Activated CD8-positive, alpha-beta memory T cell treated with anti-CD3 and anti-CD28 coated beads for 1 hour (primary cell): ENCODE results near the gene LAMA3.

ENCODE experiments used
- DNase-seq, 2 donors: peaks; one replicate each; pipeline ENCODE4 v3.0.0-alpha.2; 2020; ENCODE audit warnings: low read depth in 1 of 2; ENCODE audit errors: extremely low read depth in 1 of 2

The LAMA3 gene

GRCh38 chr18:23929362-23929930 is 240.2 kb downstream of the LAMA3 start:
- no peak for DNase-seq

GRCh38 chr18:23930002-23930401 is 240.7 kb downstream of the LAMA3 start:
- DNase-seq, result no peak

GRCh38 chr18:23932385-23933067 is 243.3 kb downstream of the LAMA3 start:
- no peak for DNase-seq

- no peak for DNase-seq
These were observed 244.2 kb downstream of the LAMA3 start for GRCh38 chr18:23933407-23933806.

GRCh38 chr18:23934252-23934651 is 245.0 kb downstream of the LAMA3 start:
- no peak for DNase-seq

GRCh38 chr18:23934863-23935262 is 245.6 kb downstream of the LAMA3 start:
- DNase-seq, result no peak

- DNase-seq, result no peak
These were observed 246.6 kb downstream of the LAMA3 start for GRCh38 chr18:23935804-23936203.

- no peak for DNase-seq
These were observed 247.2 kb downstream of the LAMA3 start for GRCh38 chr18:23936381-23936958.

- no peak for DNase-seq
These were observed 248.9 kb downstream of the LAMA3 start for GRCh38 chr18:23938043-23938756.

- DNase-seq, result no peak
These were observed 249.7 kb downstream of the LAMA3 start for GRCh38 chr18:23938901-23939341.

GRCh38 chr18:23939366-23939765 is 250.1 kb downstream of the LAMA3 start:
- DNase-seq, result no peak

GRCh38 chr18:23939896-23940295 is 250.6 kb downstream of the LAMA3 start:
- DNase-seq, result no peak

- no peak for DNase-seq
These were observed 252.5 kb downstream of the LAMA3 start for GRCh38 chr18:23941791-23942190.

- no peak for DNase-seq
These were observed 253.9 kb downstream of the LAMA3 start for GRCh38 chr18:23943104-23943503.

GRCh38 chr18:23943903-23944624 is 254.8 kb downstream of the LAMA3 start:
- no peak for DNase-seq

- no peak for DNase-seq
These were observed 256.3 kb downstream of the LAMA3 start for GRCh38 chr18:23945416-23946079.

- no peak for DNase-seq
These were observed 260.6 kb downstream of the LAMA3 start for GRCh38 chr18:23949863-23950262.

GRCh38 chr18:23950644-23951043 is 261.4 kb downstream of the LAMA3 start:
- DNase-seq, result no peak

GRCh38 chr18:23951206-23951605 is 262.0 kb downstream of the LAMA3 start:
- no peak for DNase-seq

GRCh38 chr18:23953984-23954383 is 264.7 kb downstream of the LAMA3 start:
- DNase-seq, result no peak

- DNase-seq, result no peak
These were observed 267.2 kb downstream of the LAMA3 start for GRCh38 chr18:23956483-23956882.
